MM.1S (cell line): ENCODE data around the gene ITSN2.

Experiments used
- DNase-seq: peaks from one replicate; pipeline ENCODE4 v3.0.0-alpha.2; 2015
- H2AFZ ChIP-seq: fragments of 300-600 bp; sonication (generic); 2 replicates; pipeline ENCODE4 v1.6.0; 2016; ENCODE audit warnings: antibody characterized with exemption, low read length
- H3F3A ChIP-seq: fragments of 300-600 bp; sonication (generic); 2 replicates; pipeline ENCODE4 v1.6.1; 2016; ENCODE audit warnings: mild to moderate bottlenecking, antibody characterized with exemption, low read length, moderate library complexity, mixed read lengths; ENCODE audit not compliant: insufficient read depth
- H3K27ac ChIP-seq: fragments of 300-600 bp; sonication (generic); 2 replicates; pipeline ENCODE4 v1.5.1; 2016; ENCODE audit warnings: mild to moderate bottlenecking, low read length
- H3K27me3 ChIP-seq: fragments of 300-600 bp; sonication (generic); replicated peaks from 2 replicates; pipeline ENCODE4 v1.6.0; 2016; ENCODE audit warnings: low read length; ENCODE audit not compliant: insufficient read depth
- H3K36me3 ChIP-seq: fragments of 300-600 bp; sonication (generic); replicated peaks from 2 replicates; pipeline ENCODE4 v1.6.1; 2016; ENCODE audit warnings: mild to moderate bottlenecking, low read length, mixed read lengths; ENCODE audit not compliant: insufficient read depth
- H3K4me1 ChIP-seq: fragments of 300-600 bp; sonication (generic); 2 replicates; pipeline ENCODE4 v1.6.1; 2016; ENCODE audit warnings: low read length, mixed read lengths
- H3K4me2 ChIP-seq: fragments of 300-600 bp; sonication (generic); 2 replicates; pipeline ENCODE4 v1.6.0; 2016; ENCODE audit warnings: low read depth, low read length
- H3K4me3 ChIP-seq: fragments of 300-600 bp; sonication (generic); 2 replicates; pipeline ENCODE4 v1.5.1; 2016; ENCODE audit warnings: low read length, mixed read lengths
- H3K79me2 ChIP-seq: fragments of 300-600 bp; sonication (generic); 2 replicates; pipeline ENCODE4 v1.6.1; 2016; ENCODE audit warnings: mixed run types, low read length, mixed read lengths
- H3K9ac ChIP-seq: fragments of 300-600 bp; sonication (generic); 2 replicates; pipeline ENCODE4 v1.6.1; 2016; ENCODE audit warnings: low read length, mixed read lengths
- H3K9me2 ChIP-seq: fragments of 300-600 bp; sonication (generic); replicated peaks from 2 replicates; pipeline ENCODE4 v1.6.1; 2016; ENCODE audit warnings: mild to moderate bottlenecking, low read length, mixed read lengths; ENCODE audit not compliant: insufficient read depth
- H3K9me3 ChIP-seq: fragments of 300-600 bp; sonication (generic); replicated peaks from 2 replicates; pipeline ENCODE4 v1.6.1; 2016; ENCODE audit warnings: mild to moderate bottlenecking, low read length, mixed read lengths; ENCODE audit not compliant: insufficient read depth
- H4K20me1 ChIP-seq: fragments of 300-600 bp; sonication (generic); 2 replicates; pipeline ENCODE4 v1.6.1; 2016; ENCODE audit warnings: mild to moderate bottlenecking, low read length, moderate library complexity, mixed read lengths; ENCODE audit not compliant: insufficient read depth
- EZH2 ChIP-seq: fragments of 300-600 bp; sonication (generic); optimal IDR thresholded peaks from 2 replicates; pipeline ENCODE3; 2017; ENCODE audit warnings: low read depth, mild to moderate bottlenecking, antibody characterized with exemption, low read length, mixed read lengths
- EZH2phosphoT487 ChIP-seq: fragments of 300-600 bp; sonication (generic); IDR thresholded peaks from 2 replicates; pipeline ENCODE4 v1.6.1; 2018; ENCODE audit warnings: antibody characterized with exemption, low read length
- TF ChIP-seq, protein P1 (sequence below): fragments of 300-600 bp; sonication (generic); IDR thresholded peaks from 2 replicates; pipeline ENCODE4 v1.5.1; 2016; ENCODE audit warnings: antibody characterized with exemption, low read length, mixed read lengths

The ITSN2 gene

GRCh38 chr2:24220554-24221291, 139.6 kb downstream of the ITSN2 start:
- Histone ChIP-seq H3K4me3 (no peak overlapping the region), H3K9me3 (no peaks in the 10 kb centered on the region), H3K27me3 (no peaks in the 10 kb centered on the region), H3F3A (no peaks in the 10 kb centered on the region), H3K4me2 (no peak overlapping the region), H3K4me1 (no peaks in the 10 kb centered on the region), H3K27ac (no peak overlapping the region), H2AFZ (no peak overlapping the region), H3K79me2 (no peaks in the 10 kb centered on the region), H3K9ac (no peak overlapping the region), H3K36me3 (no peaks in the 10 kb centered on the region), H3K9me2 (no peaks in the 10 kb centered on the region), H4K20me1 (no peaks in the 10 kb centered on the region)
- DNase-seq = no peak
- TF ChIP-seq, protein P1, sequence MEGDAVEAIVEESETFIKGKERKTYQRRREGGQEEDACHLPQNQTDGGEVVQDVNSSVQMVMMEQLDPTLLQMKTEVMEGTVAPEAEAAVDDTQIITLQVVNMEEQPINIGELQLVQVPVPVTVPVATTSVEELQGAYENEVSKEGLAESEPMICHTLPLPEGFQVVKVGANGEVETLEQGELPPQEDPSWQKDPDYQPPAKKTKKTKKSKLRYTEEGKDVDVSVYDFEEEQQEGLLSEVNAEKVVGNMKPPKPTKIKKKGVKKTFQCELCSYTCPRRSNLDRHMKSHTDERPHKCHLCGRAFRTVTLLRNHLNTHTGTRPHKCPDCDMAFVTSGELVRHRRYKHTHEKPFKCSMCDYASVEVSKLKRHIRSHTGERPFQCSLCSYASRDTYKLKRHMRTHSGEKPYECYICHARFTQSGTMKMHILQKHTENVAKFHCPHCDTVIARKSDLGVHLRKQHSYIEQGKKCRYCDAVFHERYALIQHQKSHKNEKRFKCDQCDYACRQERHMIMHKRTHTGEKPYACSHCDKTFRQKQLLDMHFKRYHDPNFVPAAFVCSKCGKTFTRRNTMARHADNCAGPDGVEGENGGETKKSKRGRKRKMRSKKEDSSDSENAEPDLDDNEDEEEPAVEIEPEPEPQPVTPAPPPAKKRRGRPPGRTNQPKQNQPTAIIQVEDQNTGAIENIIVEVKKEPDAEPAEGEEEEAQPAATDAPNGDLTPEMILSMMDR = no peak
- TF ChIP-seq EZH2phosphoT487 = no peak
- no peak for TF ChIP-seq EZH2

GRCh38 chr2:24214880-24215279, 145.5 kb downstream of the ITSN2 start:
- TF ChIP-seq EZH2 (no peak), EZH2phosphoT487 (no peak)
- TF ChIP-seq, protein P1 = no peak
- Histone ChIP-seq H3K9me2 (no peaks in the 10 kb centered on the region), H3K27ac (no peak overlapping the region), H3K4me1 (no peaks in the 10 kb centered on the region), H3F3A (no peaks in the 10 kb centered on the region), H3K4me2 (no peak overlapping the region), H2AFZ (no peak overlapping the region), H3K9ac (no peak overlapping the region), H3K4me3 (no peak overlapping the region), H3K36me3 (no peaks in the 10 kb centered on the region), H3K27me3 (no peaks in the 10 kb centered on the region), H3K79me2 (no peaks in the 10 kb centered on the region), H3K9me3 (no peaks in the 10 kb centered on the region), H4K20me1 (no peaks in the 10 kb centered on the region; the same call in 1 of the 2 replicates)
- DNase-seq = no peak

- Histone ChIP-seq H2AFZ (no peak overlapping the region), H4K20me1 (no peaks in the 10 kb centered on the region; the same call in 1 of the 2 replicates)
- no peak for DNase-seq
These were observed 148.9 kb downstream of the ITSN2 start for GRCh38 chr2:24211408-24211807.

More at GRCh38 chr2:24211408-24211807, 148.9 kb downstream of the ITSN2 start:
- Histone ChIP-seq H3F3A (no peaks in the 10 kb centered on the region), H3K4me2 (no peak overlapping the region), H3K9me2 (no peaks in the 10 kb centered on the region), H3K4me3 (no peak overlapping the region), H3K27ac (no peak overlapping the region), H3K79me2 (no peaks in the 10 kb centered on the region), H3K36me3 (no peaks in the 10 kb centered on the region), H3K9ac (no peak overlapping the region), H3K4me1 (no peaks in the 10 kb centered on the region), H3K27me3 (no peaks in the 10 kb centered on the region), H3K9me3 (no peaks in the 10 kb centered on the region)
- TF ChIP-seq EZH2phosphoT487 (no peak), EZH2 (no peak)
- TF ChIP-seq, protein P1 = no peak
